Measurements from ENCODE around the gene KITLG.

The KITLG gene

DNA sequence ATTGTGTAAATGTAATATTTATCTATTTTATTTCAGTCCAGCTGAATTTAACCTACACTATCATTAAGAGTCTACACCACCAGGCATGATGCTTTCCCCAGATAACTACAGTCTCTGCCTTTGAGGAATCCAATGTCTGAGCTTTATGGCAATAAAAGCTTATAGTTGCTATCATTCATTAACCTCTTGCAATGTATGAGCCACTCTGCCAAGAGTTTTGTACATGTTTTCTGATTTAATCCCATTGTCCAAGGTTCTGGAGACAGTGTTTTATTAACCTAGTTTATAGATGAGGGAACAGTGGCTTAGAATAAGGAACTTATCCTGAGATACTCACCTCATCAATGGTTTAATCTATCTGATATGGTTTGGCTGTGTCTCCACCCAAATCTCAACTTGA lies 17.1 kb upstream of the KITLG start:
- DNase-seq (ENCODE audit: extremely low read depth, insufficient read length): no peak
- Histone ChIP-seq H3K4me3 (replicated peaks; ENCODE audit: low read depth, low read length) (no peak overlapping the region), H3K27me3 (replicated peaks; ENCODE audit: control insufficient read depth, insufficient read depth, low read length) (no peaks in the 10 kb centered on the region), H3K36me3 (ENCODE audit: control insufficient read depth, insufficient read depth, low read length) (no peaks in the 10 kb centered on the region)
- TF ChIP-seq CTCF (IDR thresholded peaks at IDR 0.05; ENCODE audit: insufficient read depth, low read length, poor library complexity, severe bottlenecking): no peak

DNA sequence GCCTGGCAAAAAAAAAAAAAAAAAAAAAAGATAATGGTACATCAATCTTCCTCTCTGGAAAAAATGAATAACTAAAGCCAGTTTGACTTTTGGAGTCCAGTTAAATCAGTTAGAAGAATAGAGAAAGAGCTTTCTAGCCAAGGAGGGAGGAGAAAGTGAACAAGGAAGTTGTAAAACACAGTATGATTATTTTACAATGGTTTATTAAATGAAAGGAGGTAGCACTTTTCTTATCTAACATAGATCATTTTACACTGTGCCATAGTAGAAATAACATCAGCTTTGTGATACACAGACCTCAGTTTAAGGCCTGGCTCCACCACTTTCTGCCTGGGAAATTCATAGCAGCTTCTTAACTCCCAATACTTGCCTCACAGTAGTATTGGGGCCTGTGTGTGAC lies 15.4 kb upstream of the KITLG start:
- no peak for TF ChIP-seq CTCF (IDR thresholded peaks at IDR 0.05; ENCODE audit: insufficient read depth, low read length, poor library complexity, severe bottlenecking)
- DNase-seq (ENCODE audit: extremely low read depth, insufficient read length): no peak
- H3K4me3 ChIP-seq (replicated peaks; ENCODE audit: low read depth, low read length): no peak overlapping the region
- no peaks in the 10 kb centered on the region for H3K36me3 ChIP-seq (ENCODE audit: control insufficient read depth, insufficient read depth, low read length)
- H3K27me3 ChIP-seq (replicated peaks; ENCODE audit: control insufficient read depth, insufficient read depth, low read length): no peaks in the 10 kb centered on the region

DNA sequence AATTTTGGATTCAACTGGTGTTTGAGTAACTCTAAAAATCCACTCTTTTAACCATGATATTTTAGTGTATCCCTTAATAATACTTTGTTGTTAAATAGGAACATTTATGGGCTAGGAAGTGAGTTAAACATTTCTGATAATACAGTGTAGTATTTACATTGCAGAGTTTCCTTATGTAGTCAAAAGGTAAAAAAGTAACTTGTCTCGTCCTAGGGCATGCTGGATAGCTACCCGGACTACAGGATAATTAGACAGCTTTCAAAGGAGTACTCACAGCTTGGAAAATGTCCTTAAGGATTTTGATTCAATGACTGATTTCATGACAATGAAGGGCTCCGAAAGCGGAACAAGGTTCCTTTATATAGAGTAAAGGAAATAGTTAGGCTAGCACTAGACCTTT lies 14.5 kb upstream of the KITLG start:
- no peak for TF ChIP-seq CTCF (IDR thresholded peaks at IDR 0.05; ENCODE audit: insufficient read depth, low read length, poor library complexity, severe bottlenecking)

GRCh38 chr12:88591343-88591742 lies 11.1 kb upstream of the KITLG start:
- no peak for TF ChIP-seq CTCF (IDR thresholded peaks at IDR 0.05; ENCODE audit: insufficient read depth, low read length, poor library complexity, severe bottlenecking)
- DNase-seq (ENCODE audit: extremely low read depth, insufficient read length): no peak
- Histone ChIP-seq H3K36me3 (ENCODE audit: control insufficient read depth, insufficient read depth, low read length) (no peaks in the 10 kb centered on the region), H3K27me3 (replicated peaks; ENCODE audit: control insufficient read depth, insufficient read depth, low read length) (no peaks in the 10 kb centered on the region), H3K4me3 (replicated peaks; ENCODE audit: low read depth, low read length) (no peak overlapping the region)

More for the DNA sequence above, 14.5 kb upstream of the KITLG start:
- no peak for DNase-seq (ENCODE audit: extremely low read depth, insufficient read length)
- Histone ChIP-seq H3K4me3 (replicated peaks; ENCODE audit: low read depth, low read length) (no peak overlapping the region), H3K36me3 (ENCODE audit: control insufficient read depth, insufficient read depth, low read length) (no peaks in the 10 kb centered on the region), H3K27me3 (replicated peaks; ENCODE audit: control insufficient read depth, insufficient read depth, low read length) (no peaks in the 10 kb centered on the region)

- TF ChIP-seq CTCF (IDR thresholded peaks at IDR 0.05; ENCODE audit: insufficient read depth, low read length, poor library complexity, severe bottlenecking): no peak
- H3K36me3 ChIP-seq (ENCODE audit: control insufficient read depth, insufficient read depth, low read length): no peaks in the 10 kb centered on the region
- DNase-seq (ENCODE audit: extremely low read depth, insufficient read length): no peak
- no peak overlapping the region for H3K4me3 ChIP-seq (replicated peaks; ENCODE audit: low read depth, low read length)
- no peaks in the 10 kb centered on the region for H3K27me3 ChIP-seq (replicated peaks; ENCODE audit: control insufficient read depth, insufficient read depth, low read length)
Measured at GRCh38 chr12:88590851-88591250, 10.6 kb upstream of the KITLG start.

GRCh38 chr12:88585077-88585476 lies 4.8 kb upstream of the KITLG start:
- Histone ChIP-seq H3K27me3 (replicated peaks; ENCODE audit: control insufficient read depth, insufficient read depth, low read length) (no peaks in the 10 kb centered on the region; the same call in 1 of the 2 replicates), H3K4me3 (replicated peaks; ENCODE audit: low read depth, low read length) (no peak overlapping the region), H3K36me3 (ENCODE audit: control insufficient read depth, insufficient read depth, low read length) (no peaks in the 10 kb centered on the region)
- no peak for TF ChIP-seq CTCF (IDR thresholded peaks at IDR 0.05; ENCODE audit: insufficient read depth, low read length, poor library complexity, severe bottlenecking)
- DNase-seq (ENCODE audit: extremely low read depth, insufficient read length): no peak
